Fibroblast of lung (primary cell): ENCODE data around the gene ZNF526. TPM values are rescaled to one million over a fixed set of nuclear protein-coding genes. Genes with fewer than 3 reads are reported as not detected.

Experiments used
- DNase-seq, 2 donors: peaks; one replicate each; pipeline versions ENCODE4 v3.0.0 to v3.0.0-alpha.2; 2010; ENCODE audit warnings: low read depth in 2 of 2
- H2AFZ ChIP-seq: 2 replicates; pipeline ENCODE4 v1.5.1; 2012; ENCODE audit warnings: low read length, control low read depth, inconsistent platforms
- H3K27ac ChIP-seq: 2 replicates; pipeline ENCODE4 v1.5.1; 2011; ENCODE audit warnings: low read length, control low read depth; ENCODE audit not compliant: insufficient read depth
- H3K27me3 ChIP-seq: 2 replicates; pipeline ENCODE4 v1.5.1; 2011; ENCODE audit warnings: mild to moderate bottlenecking, low read length; ENCODE audit not compliant: control insufficient read depth, insufficient read depth
- H3K36me3 ChIP-seq: 2 replicates; pipeline ENCODE4 v1.5.1; 2011; ENCODE audit warnings: low read length; ENCODE audit not compliant: control insufficient read depth, insufficient read depth
- H3K4me1 ChIP-seq: 2 replicates; pipeline ENCODE4 v1.5.1; 2011; ENCODE audit warnings: low read length; ENCODE audit not compliant: control insufficient read depth, insufficient read depth; ENCODE audit errors: extremely low read depth
- H3K4me2 ChIP-seq: 2 replicates; pipeline ENCODE4 v1.5.1; 2011; ENCODE audit warnings: low read length, control low read depth; ENCODE audit not compliant: insufficient read depth; ENCODE audit errors: extremely low read depth
- H3K4me3 ChIP-seq, 4 experiments: fragments of 200-600 bp in 1 of 4; sonication (generic) in 1 of 4; replicated peaks in 1 of 4; 2 replicates each; pipeline ENCODE4 v1.5.1; 2011 to 2016; ENCODE audit warnings: low read length in 4 of 4, low read depth in 3 of 4, mild to moderate bottlenecking in 3 of 4, control low read depth in 2 of 4, inconsistent platforms in 1 of 4, mixed read lengths in 1 of 4; ENCODE audit not compliant: insufficient read depth in 1 of 4; ENCODE audit errors: control extremely low read depth in 1 of 4
- H3K79me2 ChIP-seq: 2 replicates; pipeline ENCODE4 v1.5.1; 2012; ENCODE audit warnings: mild to moderate bottlenecking, low read length, inconsistent platforms; ENCODE audit not compliant: control insufficient read depth, insufficient read depth
- H3K9ac ChIP-seq: 2 replicates; pipeline ENCODE4 v1.5.1; 2011; ENCODE audit warnings: mild to moderate bottlenecking, low read length, control low read depth; ENCODE audit not compliant: insufficient read depth
- H3K9me3 ChIP-seq: 2 replicates; pipeline ENCODE4 v1.5.1; 2012; ENCODE audit warnings: low read depth, low read length; ENCODE audit not compliant: control insufficient read depth, insufficient read depth
- H4K20me1 ChIP-seq: 2 replicates; pipeline ENCODE4 v1.5.1; 2011; ENCODE audit warnings: low read length; ENCODE audit not compliant: control insufficient read depth, insufficient read depth; ENCODE audit errors: extremely low read depth
- CTCF ChIP-seq, 2 donors: IDR thresholded peaks in 1 of 2; conservative IDR thresholded peaks in 1 of 2; 1 replicate in 1 of 2; 2 replicates in 1 of 2; pipeline ENCODE4 v1.5.1; 2011 to 2012; ENCODE audit warnings: low read length in 2 of 2, control low read depth in 1 of 2, inconsistent platforms in 1 of 2, low read depth in 1 of 2, mild to moderate bottlenecking in 1 of 2
- EZH2 ChIP-seq: IDR thresholded peaks from 2 replicates; pipeline ENCODE4 v1.5.1; 2012; ENCODE audit warnings: low read length, control low read depth, mild to moderate bottlenecking; ENCODE audit errors: missing control alignments
- polyA plus RNA-seq, 2 donors: library from polyadenylated mRNA; depleted of rRNA in 1 of 2; stranded (reverse) in 1 of 2; unstranded in 1 of 2; fragments of >200 nt; gene quantifications; 2 replicates each; pipeline ENCODE4 v1.2.1, GENCODE V29; 2011 to 2012; ENCODE audit warnings: missing spikeins in 1 of 2
- total RNA-seq: library from RNA; depleted of rRNA; stranded (reverse); fragments of >200 nt; gene quantifications from 2 replicates; pipeline ENCODE4 v1.2.1, GENCODE V29; 2014

Gene ZNF526
- total and polyA plus RNA-seq, 2 donors (not counting 1 experiment from before 2014, with no cell fraction given), result 5.9 to 7.8 TPM

DNA sequence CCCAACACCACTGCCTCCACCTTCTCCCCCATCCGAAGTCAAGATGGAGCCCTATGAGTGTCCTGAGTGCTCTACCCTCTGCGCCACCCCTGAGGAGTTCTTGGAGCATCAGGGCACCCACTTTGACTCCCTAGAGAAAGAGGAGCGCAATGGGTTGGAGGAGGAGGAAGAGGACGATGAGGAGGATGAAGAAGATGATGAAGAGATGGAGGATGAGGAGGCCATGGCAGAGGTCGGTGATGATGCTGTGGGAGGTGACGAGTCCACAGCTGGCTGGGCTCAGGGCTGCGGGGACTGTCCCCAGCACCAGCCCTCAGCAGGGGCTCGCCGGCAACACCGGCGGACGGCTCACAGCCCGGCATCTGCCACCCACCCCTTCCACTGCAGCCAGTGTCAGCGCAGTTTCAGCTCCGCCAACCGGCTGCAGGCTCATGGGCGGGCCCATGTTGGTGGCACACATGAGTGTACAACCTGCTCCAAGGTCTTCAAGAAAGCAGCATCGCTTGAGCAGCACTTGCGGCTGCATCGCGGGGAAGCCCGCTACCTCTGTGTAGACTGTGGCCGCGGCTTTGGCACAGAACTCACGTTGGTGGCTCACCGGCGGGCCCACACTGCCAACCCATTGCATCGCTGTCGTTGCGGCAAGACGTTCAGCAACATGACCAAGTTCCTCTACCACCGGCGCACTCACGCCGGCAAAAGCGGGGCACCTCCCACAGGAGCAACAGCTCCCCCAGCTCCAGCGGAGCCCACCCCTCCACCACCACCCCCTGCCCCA lies 5.0 kb downstream of the ZNF526 start:
- Histone ChIP-seq H3K79me2 (peaks cover 51% of the 10 kb centered on the region), H3K9me3 (no peaks in the 10 kb centered on the region), H4K20me1 (no peaks in the 10 kb centered on the region), H3K27ac (no peak overlapping the region), H3K4me3 (no peak overlapping the region), H3K4me2 (no peak overlapping the region), H3K4me1 (no peaks in the 10 kb centered on the region), H3K27me3 (no peaks in the 10 kb centered on the region), H2AFZ (no peak overlapping the region), H3K36me3 (peaks cover 41% of the 10 kb centered on the region), H3K9ac (no peak overlapping the region)
- no peak for DNase-seq
- TF ChIP-seq CTCF (conservative IDR thresholded peaks at IDR 0.05 in 1 of 2, IDR thresholded peaks at IDR 0.05 in 1 of 2; ENCODE audit: low read depth in 1 of 2, low read length in 2 of 2) (no peak), EZH2 (no peak)

- Histone ChIP-seq H3K79me2 (peaks cover 46% of the 10 kb centered on the region), H3K36me3 (peaks cover 45% of the 10 kb centered on the region), H3K27ac (no peak overlapping the region), H4K20me1 (no peaks in the 10 kb centered on the region), H3K9me3 (no peaks in the 10 kb centered on the region), H3K4me1 (no peaks in the 10 kb centered on the region), H2AFZ (no peak overlapping the region), H3K9ac (no peak overlapping the region), H3K4me3 (no peak overlapping the region), H3K4me2 (no peak overlapping the region), H3K27me3 (no peaks in the 10 kb centered on the region)
- DNase-seq, result no peak
- no peak for TF ChIP-seq CTCF (conservative IDR thresholded peaks at IDR 0.05 in 1 of 2, IDR thresholded peaks at IDR 0.05 in 1 of 2; ENCODE audit: low read depth in 1 of 2, low read length in 2 of 2)
- no peak for TF ChIP-seq EZH2
Observed at GRCh38 chr19:42225718-42226292, 5.7 kb downstream of the ZNF526 start.

- Histone ChIP-seq H3K27me3 (no peaks in the 10 kb centered on the region), H3K9me3 (no peaks in the 10 kb centered on the region), H2AFZ (no peak overlapping the region), H3K4me2 (no peak overlapping the region), H3K9ac (no peak overlapping the region), H3K27ac (no peak overlapping the region), H3K4me1 (no peaks in the 10 kb centered on the region), H3K36me3 (peaks cover 47% of the 10 kb centered on the region), H4K20me1 (no peaks in the 10 kb centered on the region), H3K4me3 (no peak overlapping the region), H3K79me2 (peaks cover 35% of the 10 kb centered on the region)
- DNase-seq, result no peak
- TF ChIP-seq CTCF (conservative IDR thresholded peaks at IDR 0.05 in 1 of 2, IDR thresholded peaks at IDR 0.05 in 1 of 2; ENCODE audit: low read depth in 1 of 2, low read length in 2 of 2), result no peak
- no peak for TF ChIP-seq EZH2
Observed at GRCh38 chr19:42226886-42227285, 6.8 kb downstream of the ZNF526 start.
